RWPE1 (cell line): ENCODE results near the gene PSMG4.
A peak's percentile ranks its signal among the peaks of the same experiment; 100 is the strongest.

ENCODE experiments used
- CTCF ChIA-PET: fragments of 350-600 bp; sonication (Branson Sonifier 250); formaldehyde crosslinking; extraction: SDS; loops from one replicate; lab custom pipeline; 2021; lab: Yijun Ruan, JAX
- POLR2A ChIA-PET: fragments of 400-600 bp; formaldehyde crosslinking; extraction: SDS; loops from one replicate; lab custom pipeline; 2020; ENCODE audit warnings: antibody characterized with exemption; ENCODE audit not compliant: low non-redundant PET; lab: Yijun Ruan, JAX
- DNase-seq: peaks from one replicate; pipeline ENCODE4 v3.0.0; 2012; ENCODE audit warnings: low spot score
- H3K27ac ChIP-seq: fragments of 450-650 bp; 2 replicates; pipeline ENCODE4 v1.5.1; 2017
- CTCF ChIP-seq: fragments of 450-650 bp; conservative IDR thresholded peaks from 2 replicates; pipeline ENCODE4 v1.5.1; 2017; ENCODE audit warnings: low read depth, mild to moderate bottlenecking

The PSMG4 gene

GRCh38 chr6:3309391-3310050 lies 50.8 kb downstream of the PSMG4 start:
- no peak for DNase-seq
- TF ChIP-seq CTCF: no peak
- ChIA-PET CTCF (no interaction called here), POLR2A (no interaction called here)
- H3K27ac ChIP-seq: no peak overlapping the region

GRCh38 chr6:3310051-3310448 lies 51.3 kb downstream of the PSMG4 start:
- ChIA-PET CTCF (no interaction called here), POLR2A (no interaction called here)
- no peak for DNase-seq
- H3K27ac ChIP-seq: no peak overlapping the region
- no peak for TF ChIP-seq CTCF

GRCh38 chr6:3310703-3311102 lies 52.0 kb downstream of the PSMG4 start:
- ChIA-PET CTCF (interaction anchor here (1.2 kb wide), 1 partner anchor 72 kb away, joined by 3 read pairs; no protein-coding TSS in a partner anchor), POLR2A (no interaction called here)
- no peak overlapping the region for H3K27ac ChIP-seq
- DNase-seq: peak; percentile 30
- TF ChIP-seq CTCF: no peak

- no peak for DNase-seq
- no peak overlapping the region for H3K27ac ChIP-seq
- POLR2A ChIA-PET: no interaction called here
- CTCF ChIA-PET: interaction anchor here (1.2 kb wide), 1 partner anchor 71 kb away, joined by 3 read pairs; no protein-coding TSS in a partner anchor
- TF ChIP-seq CTCF: no peak
These were observed 53.1 kb downstream of the PSMG4 start for GRCh38 chr6:3311826-3312225.

- POLR2A ChIA-PET: no interaction called here
- no peak for DNase-seq
- no peak overlapping the region for H3K27ac ChIP-seq
- no peak for TF ChIP-seq CTCF
- CTCF ChIA-PET: interaction anchor here (0.6 kb wide), 1 partner anchor 10 kb away, joined by 3 read pairs; no protein-coding TSS in a partner anchor
These were observed 54.0 kb downstream of the PSMG4 start for GRCh38 chr6:3312604-3313231.

- CTCF ChIA-PET: interaction anchor here (0.6 kb wide), 1 partner anchor 68 kb away, joined by 3 read pairs; no protein-coding TSS in a partner anchor
- no peak for TF ChIP-seq CTCF
- POLR2A ChIA-PET: no interaction called here
These were observed 55.4 kb downstream of the PSMG4 start for GRCh38 chr6:3314176-3314575.

More at GRCh38 chr6:3314176-3314575, 55.4 kb downstream of the PSMG4 start:
- no peak for DNase-seq
- H3K27ac ChIP-seq: no peak overlapping the region
